Hepatocyte (in vitro differentiated cells): ENCODE results near the gene PHYHIPL.

Experiments used
- CTCF ChIP-seq: fragments of 200-600 bp; sonication (generic); IDR thresholded peaks from 2 replicates; pipeline ENCODE4 v1.5.1; 2016; ENCODE audit warnings: antibody characterized with exemption, mild to moderate bottlenecking; ENCODE audit not compliant: poor library complexity
- EZH2 ChIP-seq: fragments of 200-600 bp; sonication (generic); IDR thresholded peaks from 2 replicates; pipeline ENCODE4 v1.6.1; 2016; ENCODE audit warnings: antibody characterized with exemption, mild to moderate bottlenecking, borderline replicate concordance
- EZH2phosphoT487 ChIP-seq: fragments of 200-600 bp; sonication (generic); IDR thresholded peaks from one replicate; pipeline ENCODE4 v1.6.1; 2018; ENCODE audit warnings: antibody characterized with exemption, mild to moderate bottlenecking, low read depth, moderate library complexity; ENCODE audit not compliant: unreplicated experiment, severe bottlenecking

- TF ChIP-seq EZH2 (no peak), CTCF (no peak), EZH2phosphoT487 (no peak)
Observed at GRCh38 chr10:59180689-59181270, 4.3 kb downstream of the PHYHIPL start.
